Astrocyte (in vitro differentiated cells and primary cell): ENCODE data around the gene DIO3. TPM values are rescaled to one million over a fixed set of nuclear protein-coding genes. Genes with fewer than 3 reads are reported as not detected.

ENCODE experiments used
- DNase-seq: peaks from one replicate; pipeline ENCODE4 v3.0.0-alpha.2; 2010; ENCODE audit warnings: low read depth
- FAIRE-seq: peaks from 2 replicates; lab custom pipeline; 2011; peaks lifted over from hg19 to GRCh38; lab: Jason Lieb, UNC
- H2AFZ ChIP-seq: 2 replicates; pipeline ENCODE4 v1.6.0; 2012; ENCODE audit warnings: low read depth, low read length, inconsistent platforms
- H3K27ac ChIP-seq: 2 replicates; pipeline ENCODE4 v1.5.1; 2011; ENCODE audit warnings: low read depth, low read length, inconsistent platforms
- H3K27me3 ChIP-seq: 2 replicates; pipeline ENCODE4 v1.6.0; 2011; ENCODE audit warnings: low read length, inconsistent platforms; ENCODE audit not compliant: insufficient read depth
- H3K36me3 ChIP-seq: 2 replicates; pipeline ENCODE4 v1.5.1; 2011; ENCODE audit warnings: low read length, inconsistent platforms; ENCODE audit not compliant: insufficient read depth
- H3K4me1 ChIP-seq: 2 replicates; pipeline ENCODE4 v1.5.1; 2011; ENCODE audit warnings: low read length, inconsistent platforms; ENCODE audit not compliant: insufficient read depth
- H3K4me2 ChIP-seq: 2 replicates; pipeline ENCODE4 v1.6.0; 2012; ENCODE audit warnings: low read length, inconsistent platforms
- H3K4me3 ChIP-seq: 2 replicates; pipeline ENCODE4 v1.5.1; 2011; ENCODE audit warnings: low read depth, mild to moderate bottlenecking, low read length, inconsistent platforms; ENCODE audit not compliant: insufficient read depth
- H3K79me2 ChIP-seq: 2 replicates; pipeline ENCODE4 v1.6.0; 2012; ENCODE audit warnings: mild to moderate bottlenecking, low read length, inconsistent platforms; ENCODE audit not compliant: insufficient read depth
- H3K9ac ChIP-seq: 2 replicates; pipeline ENCODE4 v1.6.0; 2012; ENCODE audit warnings: mild to moderate bottlenecking, low read length, inconsistent platforms
- H3K9me3 ChIP-seq: 2 replicates; pipeline ENCODE4 v1.5.1; 2012; ENCODE audit warnings: low read depth, mild to moderate bottlenecking, low read length, inconsistent platforms; ENCODE audit not compliant: insufficient read depth
- H4K20me1 ChIP-seq: 2 replicates; pipeline ENCODE4 v1.6.0; 2012; ENCODE audit warnings: low read length, inconsistent platforms; ENCODE audit not compliant: insufficient read depth
- H3K27ac Mint-ChIP-seq: one replicate; pipeline ENCODE4 v1.8.0; 2021; ENCODE audit warnings: mild to moderate bottlenecking, mixed read lengths; ENCODE audit not compliant: unreplicated experiment
- H3K27me3 Mint-ChIP-seq: one replicate; pipeline ENCODE4 v1.8.0; 2021; ENCODE audit warnings: low read depth, mixed read lengths; ENCODE audit not compliant: unreplicated experiment
- H3K36me3 Mint-ChIP-seq: one replicate; pipeline ENCODE4 v1.8.0; 2021; ENCODE audit warnings: low read depth, mixed read lengths; ENCODE audit not compliant: unreplicated experiment
- H3K4me1 Mint-ChIP-seq: one replicate; pipeline ENCODE4 v1.8.0; 2021; ENCODE audit warnings: low read depth, mixed read lengths; ENCODE audit not compliant: unreplicated experiment
- H3K4me3 Mint-ChIP-seq: one replicate; pipeline ENCODE4 v1.8.0; 2021; ENCODE audit warnings: mild to moderate bottlenecking, moderate library complexity, mixed read lengths; ENCODE audit not compliant: unreplicated experiment
- H3K9me3 Mint-ChIP-seq: one replicate; pipeline ENCODE4 v1.8.0; 2021; ENCODE audit warnings: mild to moderate bottlenecking, mixed read lengths; ENCODE audit not compliant: unreplicated experiment
- CTCF ChIP-seq: IDR thresholded peaks from 2 replicates; pipeline ENCODE4 v1.5.1; 2011; ENCODE audit warnings: low read depth, mild to moderate bottlenecking, inconsistent platforms, low read length, moderate library complexity; ENCODE audit not compliant: insufficient read depth
- EZH2 ChIP-seq: IDR thresholded peaks from 2 replicates; pipeline ENCODE4 v1.6.1; 2012; ENCODE audit warnings: mild to moderate bottlenecking, low read length, inconsistent platforms; ENCODE audit not compliant: insufficient read depth
- total RNA-seq: library from RNA; stranded (reverse); gene quantifications from 2 replicates; pipeline ENCODE4 v1.2.1, GENCODE V29; 2021

DIO3 gene
- total RNA-seq, 1 donor from 2014 or later = 0.79 TPM

- H3K4me3 Mint-ChIP-seq = no peak overlapping the region
- no peak for DNase-seq
- Histone ChIP-seq H3K79me2 (no peaks in the 10 kb centered on the region), H4K20me1 (no peaks in the 10 kb centered on the region), H2AFZ (no peak overlapping the region), H3K36me3 (no peaks in the 10 kb centered on the region), H3K9ac (no peak overlapping the region), H3K27me3 (peaks cover 8% of the 10 kb centered on the region), H3K4me1 (no peaks in the 10 kb centered on the region), H3K9me3 (no peaks in the 10 kb centered on the region), H3K4me3 (no peak overlapping the region), H3K27ac (no peak overlapping the region), H3K4me2 (no peak overlapping the region)
- H3K9me3 Mint-ChIP-seq = no peaks in the 10 kb centered on the region
- FAIRE-seq = no peak
- H3K36me3 Mint-ChIP-seq = no peaks in the 10 kb centered on the region
- H3K4me1 Mint-ChIP-seq = no peaks in the 10 kb centered on the region
- TF ChIP-seq CTCF = no peak
- peaks cover 64% of the 10 kb centered on the region for H3K27me3 Mint-ChIP-seq
- no peak overlapping the region for H3K27ac Mint-ChIP-seq
Observed at GRCh38 chr14:101573289-101573688, 12.0 kb downstream of the DIO3 start.

- no peak for FAIRE-seq
- H3K27ac Mint-ChIP-seq = no peak overlapping the region
Observed at GRCh38 chr14:101575581-101575980, 14.3 kb downstream of the DIO3 start.

More at GRCh38 chr14:101575581-101575980, 14.3 kb downstream of the DIO3 start:
- no peak overlapping the region for H3K4me2 ChIP-seq
- H2AFZ ChIP-seq = no peak overlapping the region
- H3K27me3 ChIP-seq = peaks cover 8% of the 10 kb centered on the region
- H3K36me3 ChIP-seq = no peaks in the 10 kb centered on the region
- TF ChIP-seq CTCF (no peak), EZH2 (no peak)
- no peaks in the 10 kb centered on the region for H3K9me3 ChIP-seq
- H3K9ac ChIP-seq = no peak overlapping the region
- H3K36me3 Mint-ChIP-seq = no peaks in the 10 kb centered on the region
- H3K4me3 ChIP-seq = no peak overlapping the region
- no peak for DNase-seq
- H3K4me3 Mint-ChIP-seq = no peak overlapping the region
- peaks cover 71% of the 10 kb centered on the region for H3K27me3 Mint-ChIP-seq
- no peaks in the 10 kb centered on the region for H3K4me1 ChIP-seq
- no peak overlapping the region for H3K27ac ChIP-seq
- no peaks in the 10 kb centered on the region for H4K20me1 ChIP-seq
- H3K4me1 Mint-ChIP-seq = no peaks in the 10 kb centered on the region
- no peaks in the 10 kb centered on the region for H3K79me2 ChIP-seq
- no peaks in the 10 kb centered on the region for H3K9me3 Mint-ChIP-seq
